Ascending aorta (tissue), 2 donors: ENCODE results near the gene TBX2. TPM values are rescaled to one million over a fixed set of nuclear protein-coding genes. Genes with fewer than 3 reads are reported as not detected.

ENCODE experiments used
- DNase-seq, 2 donors: peaks; one replicate each; pipeline ENCODE4 v3.0.0-alpha.2; 2019; ENCODE audit warnings: low spot score in 2 of 2
- H3K27ac ChIP-seq, 2 donors: fragments of 200-600 bp; sonication (generic); one replicate each; pipeline ENCODE4 v1.5.1; 2016 to 2017; ENCODE audit warnings: mild to moderate bottlenecking in 1 of 2
- H3K27me3 ChIP-seq: fragments of 200-600 bp; sonication (generic); one replicate; pipeline ENCODE4 v1.5.1; 2017
- H3K36me3 ChIP-seq, 2 donors: fragments of 200-600 bp; sonication (generic); one replicate each; pipeline ENCODE4 v1.5.1; 2016
- H3K4me1 ChIP-seq, 2 donors: fragments of 200-600 bp; sonication (generic); one replicate each; pipeline ENCODE4 v1.5.1; 2016 to 2017; ENCODE audit warnings: mild to moderate bottlenecking in 1 of 2
- H3K4me3 ChIP-seq, 2 donors: fragments of 200-600 bp; sonication (generic); one replicate each; pipeline ENCODE4 v1.5.1; 2016 to 2017; ENCODE audit warnings: mild to moderate bottlenecking in 1 of 2
- H3K9me3 ChIP-seq, 2 donors: fragments of 200-600 bp; sonication (generic); one replicate each; pipeline ENCODE4 v1.5.1; 2016
- CTCF ChIP-seq, 3 experiments: fragments of 200-600 bp in 2 of 3; fragments of 450-650 bp in 1 of 3; sonication (generic) in 2 of 3; IDR thresholded peaks; one replicate each; pipeline ENCODE4 v1.5.1; 2016 to 2019; ENCODE audit warnings: antibody characterized with exemption in 3 of 3, mild to moderate bottlenecking in 1 of 3, moderate library complexity in 1 of 3
- intact Hi-C: fragments of 100-400 bp; cut with DNase I; formaldehyde crosslinking; loops from one replicate; pipeline ENCODE4 v1.15.1; 2023
- total RNA-seq: library from RNA; depleted of rRNA; stranded (reverse); fragments of >200 nt; gene quantifications from one replicate; pipeline ENCODE4 v1.1.0, GENCODE V29; 2016

Gene TBX2
- total RNA-seq, 1 donor from 2014 or later = 100 TPM

GRCh38 chr17:61380836-61381525, 18.7 kb upstream of the TBX2 start:
- Histone ChIP-seq H3K9me3 (no peaks in the 10 kb centered on the region), H3K27ac (no peak overlapping the region), H3K4me1 (no peaks in the 10 kb centered on the region), H3K36me3 (no peaks in the 10 kb centered on the region), H3K27me3 (no peaks in the 10 kb centered on the region), H3K4me3 (no peak overlapping the region)
- no peak for TF ChIP-seq CTCF (IDR thresholded peaks at IDR 0.05)
- no peak for DNase-seq
- intact Hi-C loops = no loop called here

GRCh38 chr17:61381537-61381936, 18.1 kb upstream of the TBX2 start:
- Histone ChIP-seq H3K4me3 (no peak overlapping the region), H3K27me3 (no peaks in the 10 kb centered on the region), H3K4me1 (no peaks in the 10 kb centered on the region), H3K27ac (no peak overlapping the region), H3K9me3 (no peaks in the 10 kb centered on the region), H3K36me3 (no peaks in the 10 kb centered on the region)
- DNase-seq = no peak
- intact Hi-C loops = no loop called here
- TF ChIP-seq CTCF (IDR thresholded peaks at IDR 0.05) = no peak

DNA sequence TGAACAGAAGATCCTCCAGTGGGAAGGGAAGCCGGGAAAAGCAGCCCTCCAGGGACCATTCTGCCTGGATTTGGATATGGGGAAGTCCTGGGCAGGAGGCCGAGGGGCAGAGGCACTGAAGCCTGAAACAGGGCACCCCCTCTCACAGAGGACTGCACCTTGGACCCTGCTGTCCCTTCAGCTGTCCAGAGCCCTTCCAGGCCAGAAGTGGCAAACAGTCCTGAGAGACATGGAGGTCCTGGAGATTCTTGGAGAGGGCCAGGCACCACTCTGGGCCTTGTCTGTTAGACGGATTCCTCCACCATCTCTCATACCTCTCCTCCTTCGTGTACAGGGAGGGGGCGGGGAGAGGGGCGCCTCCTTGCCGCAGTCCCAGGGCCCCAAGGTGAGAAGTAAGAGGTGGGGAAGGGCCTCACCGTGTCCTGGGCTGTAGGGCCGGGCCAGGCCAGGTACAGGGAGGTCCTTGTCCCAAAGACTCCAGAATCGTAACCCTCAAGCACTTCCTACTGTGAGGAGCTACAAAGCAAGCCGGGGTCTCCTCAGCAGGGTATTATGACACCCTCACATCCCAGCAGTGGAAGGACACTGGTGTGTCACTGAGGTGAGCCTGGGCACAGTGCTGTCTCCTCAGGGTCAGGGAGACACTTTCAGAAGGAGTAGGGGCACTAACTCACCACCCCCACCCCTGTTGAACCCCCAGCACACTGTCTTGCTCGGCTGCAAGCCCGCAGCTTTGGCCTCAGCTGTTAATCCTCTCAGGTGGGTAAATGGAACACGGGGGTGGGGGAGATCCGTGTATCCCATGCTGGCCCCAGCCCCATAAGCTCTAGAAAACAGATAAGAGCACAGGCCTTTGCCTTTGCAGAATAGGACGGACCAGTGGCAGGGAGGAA, 16.6 kb upstream of the TBX2 start:
- no peaks in the 10 kb centered on the region for H3K27me3 ChIP-seq
- intact Hi-C loops = no loop called here
- TF ChIP-seq CTCF (IDR thresholded peaks at IDR 0.05) = no peak

DNA sequence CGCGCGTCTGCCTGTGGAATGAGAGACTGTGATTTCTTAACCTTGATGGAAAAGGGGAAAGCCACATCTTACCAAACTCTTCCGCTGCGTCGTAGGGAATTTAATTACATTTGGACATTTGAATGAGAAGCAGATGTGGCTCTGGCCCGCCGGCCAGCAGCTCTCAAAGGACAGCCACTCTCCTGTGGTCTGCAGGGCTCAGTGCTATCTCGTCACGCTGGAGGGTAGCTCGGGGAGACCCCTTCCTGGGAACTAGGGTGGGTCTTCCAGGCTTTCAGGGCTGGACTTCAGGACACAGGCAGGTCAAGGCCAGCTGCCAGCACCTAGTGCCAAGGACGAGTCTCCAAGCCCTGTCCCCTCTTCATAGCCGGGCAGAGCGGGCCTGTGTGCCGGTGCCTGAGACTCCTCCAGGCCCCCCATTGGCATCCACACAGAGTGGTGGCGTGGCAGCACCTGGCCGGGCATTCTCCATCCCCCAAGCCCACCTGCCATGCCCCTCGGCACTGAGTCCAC, 15.9 kb upstream of the TBX2 start:
- no peak for TF ChIP-seq CTCF (IDR thresholded peaks at IDR 0.05)
- Histone ChIP-seq H3K36me3 (no peaks in the 10 kb centered on the region), H3K4me1 (no peaks in the 10 kb centered on the region), H3K4me3 (no peak overlapping the region), H3K9me3 (no peaks in the 10 kb centered on the region), H3K27ac (no peak overlapping the region), H3K27me3 (no peaks in the 10 kb centered on the region)
- no peak for DNase-seq
- intact Hi-C loops = no loop called here

More for the DNA sequence above, 16.6 kb upstream of the TBX2 start:
- no peaks in the 10 kb centered on the region for H3K9me3 ChIP-seq
- no peak for DNase-seq
- H3K36me3 ChIP-seq = no peaks in the 10 kb centered on the region
- H3K4me3 ChIP-seq = no peak overlapping the region
- no peaks in the 10 kb centered on the region for H3K4me1 ChIP-seq
- no peak overlapping the region for H3K27ac ChIP-seq

GRCh38 chr17:61384354-61384691, 15.3 kb upstream of the TBX2 start:
- Histone ChIP-seq H3K9me3 (no peaks in the 10 kb centered on the region), H3K36me3 (no peaks in the 10 kb centered on the region), H3K27me3 (no peaks in the 10 kb centered on the region), H3K4me1 (no peaks in the 10 kb centered on the region), H3K4me3 (no peak overlapping the region), H3K27ac (no peak overlapping the region)
- TF ChIP-seq CTCF (IDR thresholded peaks at IDR 0.05) = no peak
- intact Hi-C loops = no loop called here
- no peak for DNase-seq
